ENCODE measurements around the gene GALE.

GALE gene

GRCh38 chr1:23756676-23757075 lies 43.9 kb downstream of the GALE start:
- in situ Hi-C loops (cut with MboI; ENCODE audit: low sequenced_read_pairs): no loop called here

DNA sequence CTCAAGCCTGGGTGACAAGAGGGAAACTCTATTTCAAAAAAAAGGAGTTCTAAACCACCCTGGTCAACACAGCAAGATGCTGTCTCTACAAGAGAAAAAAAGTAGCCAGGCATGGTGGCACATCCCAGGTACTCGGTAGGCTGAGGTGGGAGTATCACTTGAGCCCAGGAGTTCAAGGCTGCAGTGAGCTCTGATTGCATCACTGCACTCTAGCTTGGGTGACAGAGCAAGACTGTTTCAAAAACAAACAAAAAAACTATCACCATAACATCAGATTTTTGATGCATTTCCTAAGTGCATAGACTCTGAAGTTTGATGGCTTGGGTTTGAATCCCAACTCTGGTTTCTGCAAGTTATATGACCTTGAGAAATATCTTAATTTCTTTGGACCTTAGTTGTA lies 47.6 kb downstream of the GALE start:
- in situ Hi-C loops (cut with MboI; ENCODE audit: low sequenced_read_pairs): no loop called here

- in situ Hi-C loops (cut with MboI; ENCODE audit: low sequenced_read_pairs): no loop called here
Measured at GRCh38 chr1:23751815-23752200, 48.7 kb downstream of the GALE start.

DNA sequence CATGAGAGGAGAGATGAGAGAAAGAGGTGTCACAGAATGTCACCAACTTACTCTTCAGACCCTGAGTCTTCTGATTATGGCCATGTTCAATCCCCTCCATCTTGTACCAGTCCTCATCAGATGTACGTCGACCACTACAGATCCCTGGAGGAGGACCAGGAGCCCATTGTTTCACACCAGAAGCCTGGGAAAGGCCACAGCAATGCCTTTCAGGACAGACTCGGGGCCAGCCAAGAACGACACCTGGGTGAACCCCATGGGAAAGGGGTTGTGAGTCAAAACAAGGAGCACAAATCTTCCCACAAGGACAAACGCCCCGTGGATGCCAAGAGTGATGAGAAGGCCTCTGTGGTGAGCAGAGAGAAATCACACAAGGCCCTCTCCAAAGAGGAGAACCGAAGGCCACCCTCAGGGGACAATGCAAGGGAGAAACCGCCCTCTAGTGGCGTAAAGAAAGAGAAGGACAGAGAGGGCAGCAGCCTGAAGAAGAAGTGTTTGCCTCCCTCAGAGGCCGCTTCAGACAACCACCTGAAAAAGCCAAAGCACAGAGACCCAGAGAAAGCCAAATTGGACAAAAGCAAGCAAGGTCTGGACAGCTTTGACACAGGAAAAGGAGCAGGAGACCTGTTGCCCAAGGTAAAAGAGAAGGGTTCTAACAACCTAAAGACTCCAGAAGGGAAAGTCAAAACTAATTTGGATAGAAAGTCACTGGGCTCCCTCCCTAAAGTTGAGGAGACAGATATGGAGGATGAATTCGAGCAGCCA lies 49.3 kb downstream of the GALE start:
- in situ Hi-C loops (cut with MboI; ENCODE audit: low sequenced_read_pairs): no loop called here

DNA sequence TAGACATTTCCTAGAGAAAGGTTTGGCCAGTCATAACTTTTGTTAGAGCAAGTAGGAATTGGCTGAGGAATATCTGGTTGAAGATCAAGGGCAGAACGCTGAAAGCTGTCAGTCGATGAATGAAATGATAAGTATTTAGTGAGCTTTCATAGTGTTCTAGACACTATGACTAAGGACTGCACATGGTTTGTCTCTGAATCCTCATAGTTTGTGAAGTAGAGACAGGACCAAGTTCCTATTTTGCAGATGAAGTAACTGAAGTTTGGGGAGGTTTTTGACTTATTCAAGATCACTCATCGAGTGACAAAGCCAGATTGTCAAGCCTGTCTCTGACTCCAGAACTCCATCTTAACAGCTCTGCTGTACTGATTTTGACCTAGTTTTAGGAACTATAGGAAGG lies 52.5 kb downstream of the GALE start:
- in situ Hi-C loops (cut with MboI; ENCODE audit: low sequenced_read_pairs): no loop called here

Data from hTERT RPE-1 (cell line).